IMR-90 (cell line): ENCODE results near the gene COL19A1.

Experiments used
- CTCF ChIP-seq: conservative IDR thresholded peaks from 2 replicates; pipeline ENCODE4 v1.5.1; 2012; ENCODE audit warnings: mild to moderate bottlenecking, low read depth, low read length, improper control_type of control experiment
- RAD21 ChIP-seq: IDR thresholded peaks from 2 replicates; pipeline ENCODE4 v1.6.1; 2012; ENCODE audit warnings: low read length, improper control_type of control experiment

- TF ChIP-seq CTCF (no peak), RAD21 (no peak)
Observed at GRCh38 chr6:70258483-70258882, 392.1 kb downstream of the COL19A1 start.
